Osteoblast (primary cell): ENCODE data around the gene DYRK1A. TPM values are rescaled to one million over a fixed set of nuclear protein-coding genes. Genes with fewer than 3 reads are reported as not detected.

ENCODE experiments used
- DNase-seq: peaks from one replicate; pipeline ENCODE4 v3.0.0; 2011; ENCODE audit warnings: low spot score, mixed read lengths; ENCODE audit not compliant: insufficient read length; ENCODE audit errors: missing footprints
- H2AFZ ChIP-seq: 2 replicates; pipeline ENCODE4 v1.6.0; 2011; ENCODE audit warnings: mild to moderate bottlenecking, low read length
- H3K27ac ChIP-seq: 2 replicates; pipeline ENCODE4 v1.5.1; 2011; ENCODE audit warnings: mild to moderate bottlenecking, low read depth, low read length, moderate library complexity
- H3K27me3 ChIP-seq: 2 replicates; pipeline ENCODE4 v1.6.0; 2012; ENCODE audit warnings: mild to moderate bottlenecking, control low read depth, inconsistent platforms, low read length, moderate library complexity; ENCODE audit not compliant: insufficient read depth
- H3K36me3 ChIP-seq: 2 replicates; pipeline ENCODE4 v1.5.1; 2011; ENCODE audit warnings: mild to moderate bottlenecking, low read length, control low read depth, moderate library complexity; ENCODE audit not compliant: insufficient read depth
- H3K4me1 ChIP-seq: 2 replicates; pipeline ENCODE4 v1.5.1; 2011; ENCODE audit warnings: mild to moderate bottlenecking, low read length, control low read depth, moderate library complexity; ENCODE audit not compliant: insufficient read depth
- H3K4me2 ChIP-seq: 2 replicates; pipeline ENCODE4 v1.6.0; 2011; ENCODE audit warnings: mild to moderate bottlenecking, low read length; ENCODE audit not compliant: insufficient read depth
- H3K4me3 ChIP-seq: fragments of 200-600 bp; sonication (generic); 3 replicates; pipeline ENCODE4 v1.5.1; 2012; ENCODE audit warnings: mild to moderate bottlenecking, low read length, inconsistent platforms; ENCODE audit not compliant: insufficient read depth
- H3K79me2 ChIP-seq: 2 replicates; pipeline ENCODE4 v1.6.0; 2012; ENCODE audit warnings: mild to moderate bottlenecking, low read length, control low read depth, inconsistent platforms; ENCODE audit not compliant: insufficient read depth
- H3K9me3 ChIP-seq: 2 replicates; pipeline ENCODE4 v1.5.1; 2011; ENCODE audit warnings: low read depth, low read length, control low read depth
- H4K20me1 ChIP-seq: 2 replicates; pipeline ENCODE4 v1.6.0; 2012; ENCODE audit warnings: mild to moderate bottlenecking, low read length, control low read depth; ENCODE audit not compliant: insufficient read depth
- total RNA-seq: library from RNA; depleted of rRNA; stranded (reverse); fragments of >200 nt; gene quantifications from 2 replicates; pipeline ENCODE4 v1.2.3, GENCODE V29; 2012
- TF ChIP-seq, protein P1 (sequence below): IDR thresholded peaks from 2 replicates; pipeline ENCODE4 v1.5.1; 2011; ENCODE audit warnings: mild to moderate bottlenecking, low read depth, low read length, moderate library complexity; ENCODE audit errors: extremely low read depth

Gene DYRK1A
- total RNA-seq, 1 donor, result 99.2 TPM

DNA sequence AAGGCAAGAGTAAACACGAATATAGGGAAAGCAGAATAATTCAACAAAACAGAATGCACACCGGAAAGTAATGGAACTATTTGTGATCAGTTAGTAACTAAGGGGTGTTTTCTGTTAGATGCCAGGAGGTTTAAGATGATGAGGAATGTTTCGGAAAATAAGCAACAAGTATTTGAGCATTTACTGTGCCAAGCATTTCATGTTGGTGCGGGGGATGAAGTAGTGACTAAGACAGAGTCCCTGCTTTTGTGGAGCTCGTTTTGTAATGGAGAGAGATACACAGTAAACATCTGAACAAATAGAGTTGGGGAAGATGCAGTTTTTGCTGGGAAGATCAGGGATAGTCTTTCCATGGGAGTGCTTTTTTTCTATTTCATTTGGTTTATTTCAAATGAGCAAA lies 78.7 kb downstream of the DYRK1A start:
- H3K79me2 ChIP-seq, result peaks cover 99% of the 10 kb centered on the region
- peaks cover 26% of the 10 kb centered on the region for H3K4me1 ChIP-seq
- TF ChIP-seq, protein P1, sequence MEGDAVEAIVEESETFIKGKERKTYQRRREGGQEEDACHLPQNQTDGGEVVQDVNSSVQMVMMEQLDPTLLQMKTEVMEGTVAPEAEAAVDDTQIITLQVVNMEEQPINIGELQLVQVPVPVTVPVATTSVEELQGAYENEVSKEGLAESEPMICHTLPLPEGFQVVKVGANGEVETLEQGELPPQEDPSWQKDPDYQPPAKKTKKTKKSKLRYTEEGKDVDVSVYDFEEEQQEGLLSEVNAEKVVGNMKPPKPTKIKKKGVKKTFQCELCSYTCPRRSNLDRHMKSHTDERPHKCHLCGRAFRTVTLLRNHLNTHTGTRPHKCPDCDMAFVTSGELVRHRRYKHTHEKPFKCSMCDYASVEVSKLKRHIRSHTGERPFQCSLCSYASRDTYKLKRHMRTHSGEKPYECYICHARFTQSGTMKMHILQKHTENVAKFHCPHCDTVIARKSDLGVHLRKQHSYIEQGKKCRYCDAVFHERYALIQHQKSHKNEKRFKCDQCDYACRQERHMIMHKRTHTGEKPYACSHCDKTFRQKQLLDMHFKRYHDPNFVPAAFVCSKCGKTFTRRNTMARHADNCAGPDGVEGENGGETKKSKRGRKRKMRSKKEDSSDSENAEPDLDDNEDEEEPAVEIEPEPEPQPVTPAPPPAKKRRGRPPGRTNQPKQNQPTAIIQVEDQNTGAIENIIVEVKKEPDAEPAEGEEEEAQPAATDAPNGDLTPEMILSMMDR, result no peak
- H3K36me3 ChIP-seq, result no peaks in the 10 kb centered on the region
- no peaks in the 10 kb centered on the region for H3K9me3 ChIP-seq
- peak; percentile 65 for DNase-seq
- no peak overlapping the region for H2AFZ ChIP-seq
- no peaks in the 10 kb centered on the region for H3K27me3 ChIP-seq
- peak overlapping the region; percentile 47 for H3K27ac ChIP-seq
- H3K4me2 ChIP-seq, result peak overlapping the region; percentile 33
- H3K4me3 ChIP-seq, result no peak overlapping the region
- H4K20me1 ChIP-seq, result peaks cover 50% of the 10 kb centered on the region

DNA sequence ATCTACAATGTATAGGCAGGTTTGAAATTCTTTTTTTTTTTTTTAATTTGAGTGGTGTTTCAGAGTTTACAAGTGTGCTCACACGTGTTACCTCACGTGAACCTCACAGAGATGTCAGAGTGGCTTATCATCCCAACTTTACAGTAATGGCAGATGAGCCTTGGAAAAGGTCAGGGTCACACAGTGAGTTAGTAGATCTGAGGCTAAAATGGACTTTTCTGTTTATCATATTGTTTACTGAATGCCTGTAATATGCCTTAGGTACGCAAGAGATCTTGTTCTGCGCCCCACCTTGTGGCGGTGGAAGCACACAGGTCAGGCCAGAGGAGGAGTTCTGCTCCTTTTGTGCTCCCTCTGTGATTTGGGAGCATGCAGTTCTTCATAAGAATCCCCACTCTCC lies 80.0 kb downstream of the DYRK1A start:
- DNase-seq, result no peak

DNA sequence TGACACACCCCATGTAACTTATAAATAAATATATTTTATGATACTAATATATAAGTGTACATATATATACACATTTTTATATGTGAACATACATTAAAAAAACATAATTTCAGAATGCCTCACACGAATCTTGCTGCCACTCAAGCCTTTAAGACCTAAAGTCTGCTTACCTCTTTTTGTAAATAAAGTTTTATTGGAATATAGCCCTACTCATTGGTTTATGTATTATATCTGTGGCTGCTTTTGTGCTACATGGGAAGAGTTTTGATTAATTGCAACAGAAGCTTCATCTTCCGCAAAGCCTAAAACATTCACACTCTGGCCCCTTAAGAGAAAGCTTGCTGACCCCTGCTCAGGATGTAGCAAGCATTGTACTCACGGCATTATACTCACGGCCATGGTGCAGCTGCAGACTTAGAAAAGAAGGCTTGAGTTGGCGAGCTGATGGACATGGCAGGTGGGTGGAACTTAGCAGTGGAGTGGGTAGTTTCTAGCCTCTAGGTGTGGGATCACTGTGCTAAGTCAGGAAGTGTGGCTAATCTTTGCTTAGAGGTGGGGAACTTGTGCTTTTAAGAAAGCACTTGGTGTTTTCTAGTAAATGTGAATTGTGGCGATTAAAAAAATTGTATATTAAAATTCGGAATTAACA lies 80.8 kb downstream of the DYRK1A start:
- DNase-seq, result no peak
- no peaks in the 10 kb centered on the region for H3K27me3 ChIP-seq
- no peak overlapping the region for H3K4me3 ChIP-seq
- TF ChIP-seq, protein P1, result no peak
- H4K20me1 ChIP-seq, result peaks cover 65% of the 10 kb centered on the region
- peaks cover 85% of the 10 kb centered on the region for H3K79me2 ChIP-seq
- no peak overlapping the region for H3K27ac ChIP-seq
- no peaks in the 10 kb centered on the region for H3K9me3 ChIP-seq
- H3K4me1 ChIP-seq, result peaks cover 47% of the 10 kb centered on the region
- H3K36me3 ChIP-seq, result no peaks in the 10 kb centered on the region
- H2AFZ ChIP-seq, result no peak overlapping the region
- no peak overlapping the region for H3K4me2 ChIP-seq

More for the DNA sequence above, 80.0 kb downstream of the DYRK1A start:
- no peak overlapping the region for H3K4me2 ChIP-seq
- H3K27me3 ChIP-seq, result no peaks in the 10 kb centered on the region
- H3K79me2 ChIP-seq, result peaks cover 89% of the 10 kb centered on the region
- peaks cover 59% of the 10 kb centered on the region for H4K20me1 ChIP-seq
- H3K4me3 ChIP-seq, result no peak overlapping the region
- no peak overlapping the region for H2AFZ ChIP-seq
- H3K9me3 ChIP-seq, result no peaks in the 10 kb centered on the region
- no peaks in the 10 kb centered on the region for H3K36me3 ChIP-seq
- TF ChIP-seq, protein P1, result no peak
- H3K27ac ChIP-seq, result no peak overlapping the region
- H3K4me1 ChIP-seq, result peaks cover 39% of the 10 kb centered on the region

DNA sequence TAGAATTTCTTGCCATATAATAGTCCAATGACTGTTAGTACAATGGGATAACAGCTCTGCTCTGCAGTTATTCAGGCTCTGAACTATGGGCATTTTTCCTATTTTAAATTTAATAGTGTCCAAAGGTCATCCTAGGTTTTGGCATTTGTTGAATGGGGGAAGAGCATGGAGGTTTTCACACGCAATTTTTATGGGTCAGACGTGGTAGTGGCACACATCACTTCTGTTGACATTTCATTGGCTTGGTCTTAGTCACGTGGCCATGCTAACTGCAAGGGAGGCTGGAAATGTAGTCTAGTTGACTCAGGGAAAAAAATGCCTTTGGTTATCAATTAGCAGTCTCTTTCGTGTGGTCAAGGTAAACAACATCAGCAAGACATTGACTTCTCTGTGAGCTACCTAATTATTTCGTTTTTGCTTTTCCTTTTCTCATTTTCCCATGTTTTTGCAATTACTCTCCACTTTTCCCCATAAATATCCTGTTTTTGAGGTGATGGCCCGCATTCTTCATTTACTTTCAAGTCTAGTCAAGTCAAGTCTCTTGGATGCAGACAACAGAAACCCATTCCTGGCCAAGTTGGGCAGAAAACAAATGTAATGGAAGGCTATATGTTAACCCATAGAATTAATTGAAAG lies 82.8 kb downstream of the DYRK1A start:
- H3K4me2 ChIP-seq, result no peak overlapping the region
- H4K20me1 ChIP-seq, result peaks cover 66% of the 10 kb centered on the region
- H3K36me3 ChIP-seq, result no peaks in the 10 kb centered on the region
- H3K79me2 ChIP-seq, result peaks cover 81% of the 10 kb centered on the region
- H3K4me1 ChIP-seq, result peaks cover 60% of the 10 kb centered on the region
- H2AFZ ChIP-seq, result no peak overlapping the region
- H3K9me3 ChIP-seq, result no peaks in the 10 kb centered on the region
- H3K27me3 ChIP-seq, result no peaks in the 10 kb centered on the region
- peak overlapping the region; percentile 71 for H3K27ac ChIP-seq
- DNase-seq, result peak; percentile 18
- TF ChIP-seq, protein P1, result no peak
- no peak overlapping the region for H3K4me3 ChIP-seq
